WI38 (cell line): ENCODE data around the gene NISCH.

ENCODE experiments used
- H3K4me3 ChIP-seq: 2 replicates; pipeline ENCODE4 v1.5.1; 2011; ENCODE audit warnings: low read depth, mild to moderate bottlenecking, control low read depth, low read length
- CTCF ChIP-seq: IDR thresholded peaks from 2 replicates; pipeline ENCODE4 v1.5.1; 2012; ENCODE audit warnings: low read depth, mild to moderate bottlenecking, control low read depth, low read length

NISCH gene

GRCh38 chr3:52431459-52432223, 23.8 kb upstream of the NISCH start:
- no peak for TF ChIP-seq CTCF
- H3K4me3 ChIP-seq = no peak overlapping the region

GRCh38 chr3:52432225-52432624, 23.2 kb upstream of the NISCH start:
- TF ChIP-seq CTCF = no peak
- H3K4me3 ChIP-seq = no peak overlapping the region

GRCh38 chr3:52432691-52433141, 22.7 kb upstream of the NISCH start:
- H3K4me3 ChIP-seq = no peak overlapping the region
- TF ChIP-seq CTCF = no peak

- TF ChIP-seq CTCF = no peak
- no peak overlapping the region for H3K4me3 ChIP-seq
These were observed 21.9 kb upstream of the NISCH start for GRCh38 chr3:52433328-52433995.

- TF ChIP-seq CTCF = no peak
These were observed 21.4 kb upstream of the NISCH start for GRCh38 chr3:52433996-52434479.

GRCh38 chr3:52434491-52435115, 20.8 kb upstream of the NISCH start:
- no peak for TF ChIP-seq CTCF
- no peak overlapping the region for H3K4me3 ChIP-seq

More at GRCh38 chr3:52433996-52434479, 21.4 kb upstream of the NISCH start:
- H3K4me3 ChIP-seq = no peak overlapping the region
